ENCODE data around the gene ULBP1.

DNA sequence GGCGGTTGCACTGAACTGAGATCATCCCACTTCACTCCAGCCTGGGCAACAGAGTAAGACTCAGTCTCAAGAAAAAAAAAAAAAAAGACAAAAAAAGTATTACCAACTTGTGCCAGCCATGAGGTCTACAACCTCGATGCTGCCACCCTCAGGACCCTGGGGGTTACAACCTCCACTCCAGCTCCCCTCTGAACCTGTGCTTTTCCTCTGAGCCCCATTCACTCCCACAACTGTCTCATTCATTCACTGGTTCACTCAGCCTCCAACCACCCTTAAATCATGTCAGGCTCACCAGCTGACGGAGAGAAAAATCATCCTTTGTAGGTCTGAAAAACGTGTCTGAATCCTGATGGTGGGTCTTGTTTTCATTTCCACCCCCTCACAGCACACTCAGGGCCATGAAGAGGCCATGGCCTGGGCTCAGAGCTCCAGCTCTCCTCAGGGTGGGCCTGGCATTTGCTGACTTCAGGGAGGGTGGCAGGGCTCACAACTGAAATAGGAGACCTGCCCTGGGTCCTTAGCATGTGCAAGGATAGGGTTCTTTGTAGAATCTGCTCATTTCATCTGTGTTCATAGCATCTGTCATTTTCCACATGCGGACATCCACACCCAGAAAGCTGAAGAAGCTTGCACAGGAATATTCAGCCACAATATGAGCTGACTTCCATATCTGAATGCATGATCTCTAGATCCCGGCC lies 1.9 kb upstream of the ULBP1 start:
- TF ChIP-seq, protein P1, sequence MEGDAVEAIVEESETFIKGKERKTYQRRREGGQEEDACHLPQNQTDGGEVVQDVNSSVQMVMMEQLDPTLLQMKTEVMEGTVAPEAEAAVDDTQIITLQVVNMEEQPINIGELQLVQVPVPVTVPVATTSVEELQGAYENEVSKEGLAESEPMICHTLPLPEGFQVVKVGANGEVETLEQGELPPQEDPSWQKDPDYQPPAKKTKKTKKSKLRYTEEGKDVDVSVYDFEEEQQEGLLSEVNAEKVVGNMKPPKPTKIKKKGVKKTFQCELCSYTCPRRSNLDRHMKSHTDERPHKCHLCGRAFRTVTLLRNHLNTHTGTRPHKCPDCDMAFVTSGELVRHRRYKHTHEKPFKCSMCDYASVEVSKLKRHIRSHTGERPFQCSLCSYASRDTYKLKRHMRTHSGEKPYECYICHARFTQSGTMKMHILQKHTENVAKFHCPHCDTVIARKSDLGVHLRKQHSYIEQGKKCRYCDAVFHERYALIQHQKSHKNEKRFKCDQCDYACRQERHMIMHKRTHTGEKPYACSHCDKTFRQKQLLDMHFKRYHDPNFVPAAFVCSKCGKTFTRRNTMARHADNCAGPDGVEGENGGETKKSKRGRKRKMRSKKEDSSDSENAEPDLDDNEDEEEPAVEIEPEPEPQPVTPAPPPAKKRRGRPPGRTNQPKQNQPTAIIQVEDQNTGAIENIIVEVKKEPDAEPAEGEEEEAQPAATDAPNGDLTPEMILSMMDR (IDR thresholded peaks at IDR 0.05), result no peak
- no peak for TF ChIP-seq POLR2A (IDR thresholded peaks at IDR 0.05)
